GM19043 (cell line): ENCODE data around the gene ANP32B.
"Not testable (repeated sequence)": the region's sequence is repeated elsewhere in the genome, so short reads cannot be mapped to it uniquely, and the experiment has no call there.

Source experiments
- ATAC-seq: cut with Tn5 transposase; IDR thresholded peaks from one replicate; pipeline ENCODE4 v1.9.1; 2021; ENCODE audit warnings: low read depth; ENCODE audit not compliant: unreplicated experiment

The ANP32B gene

GRCh38 chr9:97982683-97983588, at the start of gene ANP32B:
Gene ANP32B, plus strand, starts transcription at chr9:97983341. Its CDS starts 215 bp downstream, at chr9:97983556.
- peak; percentile 71 for ATAC-seq

- ATAC-seq: no peak
Observed at GRCh38 chr9:97934321-97935115, 48.6 kb upstream of the ANP32B start.

GRCh38 chr9:97935276-97935675, 47.9 kb upstream of the ANP32B start:
- no peak for ATAC-seq

- no peak for ATAC-seq
Observed at GRCh38 chr9:97936998-97937397, 46.1 kb upstream of the ANP32B start.

GRCh38 chr9:97938081-97938644, 45.0 kb upstream of the ANP32B start, which contains the start of gene HEMGN:
Gene HEMGN, minus strand, starts transcription at chr9:97938172. Its CDS starts 36 bp downstream, at chr9:97938136.
- no peak for ATAC-seq

- ATAC-seq: no peak
Observed at GRCh38 chr9:97940233-97940632, 42.9 kb upstream of the ANP32B start.

GRCh38 chr9:97940741-97941140, 42.4 kb upstream of the ANP32B start:
- no peak for ATAC-seq

- ATAC-seq: no peak
Observed at GRCh38 chr9:97941323-97941722, 41.8 kb upstream of the ANP32B start.

- no peak for ATAC-seq
Observed at GRCh38 chr9:97943308-97943855, 39.8 kb upstream of the ANP32B start.

- ATAC-seq: no peak
Observed at GRCh38 chr9:97944612-97945011, 38.5 kb upstream of the ANP32B start.

GRCh38 chr9:97945470-97945869, 37.7 kb upstream of the ANP32B start:
- ATAC-seq: not testable (repeated sequence)

GRCh38 chr9:97947094-97947493, 36.0 kb upstream of the ANP32B start:
- ATAC-seq: not testable (repeated sequence)

- not testable (repeated sequence) for ATAC-seq
Observed at GRCh38 chr9:97950873-97951272, 32.3 kb upstream of the ANP32B start.

- ATAC-seq: no peak
Observed at GRCh38 chr9:97954550-97954989, 28.6 kb upstream of the ANP32B start.

- ATAC-seq: no peak
Observed at GRCh38 chr9:97956331-97956730, 26.8 kb upstream of the ANP32B start.

- no peak for ATAC-seq
Observed at GRCh38 chr9:97958812-97959511, 24.2 kb upstream of the ANP32B start.

GRCh38 chr9:97959585-97959984, 23.6 kb upstream of the ANP32B start:
- ATAC-seq: no peak

GRCh38 chr9:97960678-97961328, 22.3 kb upstream of the ANP32B start:
- not testable (repeated sequence) for ATAC-seq

- no peak for ATAC-seq
Observed at GRCh38 chr9:97961361-97961760, 21.8 kb upstream of the ANP32B start.

GRCh38 chr9:97962136-97962535, 21.0 kb upstream of the ANP32B start:
- no peak for ATAC-seq
